ENCODE measurements around the gene PHACTR3. TPM values are rescaled to one million over a fixed set of nuclear protein-coding genes. Genes with fewer than 3 reads are reported as not detected.

Gene PHACTR3
- polyA plus RNA-seq, 2 of the 4 experiments (the other 2 are of a cell fraction): not detected

GRCh38 chr20:59767656-59768055 is 163.3 kb downstream of the PHACTR3 start (continued):
- TF ChIP-seq RNF2 (IDR thresholded peaks at IDR 0.05; ENCODE audit: borderline replicate concordance, low read depth): no peak
- TF ChIP-seq RAD21 (conservative IDR thresholded peaks at IDR 0.05 in 1 of 2, IDR thresholded peaks at IDR 0.05 in 1 of 2): no peak
- no peak for TF ChIP-seq CBX8 (IDR thresholded peaks at IDR 0.05)

DNA sequence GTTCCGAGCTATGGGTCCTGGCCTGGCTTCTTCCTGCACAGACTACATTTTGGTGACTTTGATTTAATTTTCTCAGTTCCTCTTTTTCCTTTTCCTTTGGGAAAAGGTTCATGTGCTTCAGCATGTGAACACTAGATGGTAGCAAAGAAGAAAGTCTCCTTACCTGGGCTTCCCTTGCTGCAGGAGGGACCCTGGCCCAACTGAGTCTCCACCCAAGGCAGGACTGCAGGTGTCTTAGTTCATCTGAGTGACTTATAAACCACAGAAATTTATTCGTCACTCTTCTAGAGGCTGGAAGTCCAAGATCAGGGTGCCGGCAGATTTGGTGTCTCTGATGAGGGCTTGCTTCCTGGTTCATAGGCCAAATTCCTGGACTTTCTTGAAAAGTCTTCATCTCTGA is 165.9 kb downstream of the PHACTR3 start:
- H3K27ac ChIP-seq: no peak overlapping the region

GRCh38 chr20:59770851-59771250 is 166.5 kb downstream of the PHACTR3 start:
- CTCF ChIA-PET: interaction anchor here (0.7 to 1.7 kb wide), 3 partner anchors 13 to 77 kb away, joined by 3 to 7 read pairs (median 3); no protein-coding TSS in a partner anchor
- H3K27ac ChIP-seq: no peak overlapping the region

More for the DNA sequence above, 165.9 kb downstream of the PHACTR3 start:
- CTCF ChIA-PET: interaction anchor here (1.6 kb wide), 1 partner anchor 20 kb away, joined by 4 read pairs; no protein-coding TSS in a partner anchor
- no peak for DNase-seq (ENCODE audit: low read depth in 1 of 2, low spot score in 1 of 2)
- Histone ChIP-seq H3K9me3 (no peaks in the 10 kb centered on the region), H3K4me1 (no peaks in the 10 kb centered on the region), H3K4me2 (no peak overlapping the region), H3K4me3 (no peak overlapping the region)
- ATAC-seq: peak in 1 of 2 experiments; percentile 45; a peak in 1 of 6 replicates
- 3% methylated on average over 3 of the region's 3 CpGs for WGBS (ENCODE audit: missing lambda C conversion rate)
- FAIRE-seq: no peak
- TF ChIP-seq RAD21 (conservative IDR thresholded peaks at IDR 0.05 in 1 of 2, IDR thresholded peaks at IDR 0.05 in 1 of 2): 0 out of 5 replicates have a peak, but pooled peaks of 1 of the 2 experiments have one; percentile 13
- TF ChIP-seq KDM1A (IDR thresholded peaks at IDR 0.05; ENCODE audit: low read depth): no peak
- POLR2A ChIA-PET: no interaction called here

More at GRCh38 chr20:59770851-59771250, 166.5 kb downstream of the PHACTR3 start:
- ATAC-seq (no peak), FAIRE-seq (no peak), DNase-seq (ENCODE audit: low read depth in 1 of 2, low spot score in 1 of 2) (no peak)
- Histone ChIP-seq H3K4me3 (no peak overlapping the region), H3K9me3 (no peaks in the 10 kb centered on the region), H3K4me2 (no peak overlapping the region), H3K4me1 (no peaks in the 10 kb centered on the region)
- no peak for TF ChIP-seq EP300 (IDR thresholded peaks at IDR 0.05)
- no peak for TF ChIP-seq CEBPB (IDR thresholded peaks at IDR 0.05)
- TF ChIP-seq GATA3 (IDR thresholded peaks at IDR 0.05; ENCODE audit: borderline replicate concordance): no peak
- TF ChIP-seq MAX (IDR thresholded peaks at IDR 0.05): no peak
- TF ChIP-seq, protein P1, sequence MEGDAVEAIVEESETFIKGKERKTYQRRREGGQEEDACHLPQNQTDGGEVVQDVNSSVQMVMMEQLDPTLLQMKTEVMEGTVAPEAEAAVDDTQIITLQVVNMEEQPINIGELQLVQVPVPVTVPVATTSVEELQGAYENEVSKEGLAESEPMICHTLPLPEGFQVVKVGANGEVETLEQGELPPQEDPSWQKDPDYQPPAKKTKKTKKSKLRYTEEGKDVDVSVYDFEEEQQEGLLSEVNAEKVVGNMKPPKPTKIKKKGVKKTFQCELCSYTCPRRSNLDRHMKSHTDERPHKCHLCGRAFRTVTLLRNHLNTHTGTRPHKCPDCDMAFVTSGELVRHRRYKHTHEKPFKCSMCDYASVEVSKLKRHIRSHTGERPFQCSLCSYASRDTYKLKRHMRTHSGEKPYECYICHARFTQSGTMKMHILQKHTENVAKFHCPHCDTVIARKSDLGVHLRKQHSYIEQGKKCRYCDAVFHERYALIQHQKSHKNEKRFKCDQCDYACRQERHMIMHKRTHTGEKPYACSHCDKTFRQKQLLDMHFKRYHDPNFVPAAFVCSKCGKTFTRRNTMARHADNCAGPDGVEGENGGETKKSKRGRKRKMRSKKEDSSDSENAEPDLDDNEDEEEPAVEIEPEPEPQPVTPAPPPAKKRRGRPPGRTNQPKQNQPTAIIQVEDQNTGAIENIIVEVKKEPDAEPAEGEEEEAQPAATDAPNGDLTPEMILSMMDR (IDR thresholded peaks at IDR 0.05): no peak
- TF ChIP-seq EHF (CRISPR knock-in tag; IDR thresholded peaks at IDR 0.05): no peak
- TF ChIP-seq HOXB5 (CRISPR knock-in tag; IDR thresholded peaks at IDR 0.05): no peak
- no peak for TF ChIP-seq JUN (IDR thresholded peaks at IDR 0.05)
- TF ChIP-seq USF2 (IDR thresholded peaks at IDR 0.05): no peak
- no peak for TF ChIP-seq CBX8 (IDR thresholded peaks at IDR 0.05)
- TF ChIP-seq JUNB (IDR thresholded peaks at IDR 0.05): no peak
- no peak for TF ChIP-seq ZC3H11A (IDR thresholded peaks at IDR 0.05)
- TF ChIP-seq E2F6 (IDR thresholded peaks at IDR 0.05; ENCODE audit: borderline replicate concordance, low read depth): no peak
- TF ChIP-seq, protein P2, sequence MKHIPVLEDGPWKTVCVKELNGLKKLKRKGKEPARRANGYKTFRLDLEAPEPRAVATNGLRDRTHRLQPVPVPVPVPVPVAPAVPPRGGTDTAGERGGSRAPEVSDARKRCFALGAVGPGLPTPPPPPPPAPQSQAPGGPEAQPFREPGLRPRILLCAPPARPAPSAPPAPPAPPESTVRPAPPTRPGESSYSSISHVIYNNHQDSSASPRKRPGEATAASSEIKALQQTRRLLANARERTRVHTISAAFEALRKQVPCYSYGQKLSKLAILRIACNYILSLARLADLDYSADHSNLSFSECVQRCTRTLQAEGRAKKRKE (CRISPR knock-in tag; IDR thresholded peaks at IDR 0.05; ENCODE audit: low read depth): no peak
- no peak for TF ChIP-seq CHD2 (IDR thresholded peaks at IDR 0.05; ENCODE audit: low read length, partially characterized antibody)
- WGBS (ENCODE audit: missing lambda C conversion rate): 23% methylated on average over 5 of the region's 7 CpGs
- POLR2A ChIA-PET: no interaction called here

Measured in A549 (cell line).